NCI-H146 treated with DMSO at 0.1 percent for 48 hours (cell line): ENCODE results near the gene CSH2.
"Not testable (repeated sequence)": the region's sequence is repeated elsewhere in the genome, so short reads cannot be mapped to it uniquely, and the experiment has no call there.

Experiments used
- DNase-seq: peaks from one replicate; lab custom pipeline; 2025; ENCODE audit not compliant: unreplicated experiment; lab: John Stamatoyannopoulos, UW

The CSH2 gene

GRCh38 chr17:63896524-63897354, 23.3 kb upstream of the CSH2 start, which contains the start of gene CSH1:
Gene CSH1 (minus strand): TSS chr17:63896574. CDS start chr17:63896511, 63 bp downstream.
- DNase-seq = not testable (repeated sequence)

DNA sequence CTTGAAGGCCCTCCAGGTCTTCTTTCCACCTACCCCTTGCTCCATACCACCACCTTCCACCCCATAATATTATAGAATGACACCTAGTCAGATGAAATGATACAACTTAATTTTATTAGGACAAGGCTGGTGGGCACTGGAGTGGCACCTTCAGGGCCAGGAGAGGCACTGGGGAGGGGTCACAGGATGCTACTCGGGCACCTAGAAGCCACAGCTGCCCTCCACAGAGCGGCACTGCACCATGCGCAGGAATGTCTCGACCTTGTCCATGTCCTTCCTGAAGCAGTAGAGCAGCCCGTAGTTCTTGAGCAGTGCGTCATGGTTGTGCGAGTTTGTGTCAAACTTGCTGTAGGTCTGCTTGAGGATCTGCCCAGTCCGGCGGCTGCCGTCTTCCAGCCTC, 21.3 kb upstream of the CSH2 start:
- DNase-seq = not testable (repeated sequence)

DNA sequence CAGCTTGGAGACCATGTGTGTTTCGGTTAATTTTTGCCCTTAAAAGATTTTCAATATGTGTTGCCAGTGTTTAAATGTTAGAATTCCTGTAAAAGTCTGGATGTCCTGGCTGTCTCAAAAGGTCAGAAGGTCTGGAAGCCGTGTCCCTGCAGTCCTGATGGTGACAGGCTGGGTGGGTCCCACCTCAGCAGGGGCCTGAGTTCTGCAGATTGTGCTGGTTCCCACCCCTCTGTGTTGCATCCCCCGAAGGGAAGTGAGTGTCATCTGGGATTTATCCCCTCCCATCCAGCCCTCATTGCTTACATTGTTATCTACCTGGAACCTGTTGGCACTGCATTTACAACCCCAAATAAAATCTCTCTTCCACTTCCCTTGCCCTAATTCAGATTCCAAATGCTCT, 20.5 kb upstream of the CSH2 start:
- not testable (repeated sequence) for DNase-seq

DNA sequence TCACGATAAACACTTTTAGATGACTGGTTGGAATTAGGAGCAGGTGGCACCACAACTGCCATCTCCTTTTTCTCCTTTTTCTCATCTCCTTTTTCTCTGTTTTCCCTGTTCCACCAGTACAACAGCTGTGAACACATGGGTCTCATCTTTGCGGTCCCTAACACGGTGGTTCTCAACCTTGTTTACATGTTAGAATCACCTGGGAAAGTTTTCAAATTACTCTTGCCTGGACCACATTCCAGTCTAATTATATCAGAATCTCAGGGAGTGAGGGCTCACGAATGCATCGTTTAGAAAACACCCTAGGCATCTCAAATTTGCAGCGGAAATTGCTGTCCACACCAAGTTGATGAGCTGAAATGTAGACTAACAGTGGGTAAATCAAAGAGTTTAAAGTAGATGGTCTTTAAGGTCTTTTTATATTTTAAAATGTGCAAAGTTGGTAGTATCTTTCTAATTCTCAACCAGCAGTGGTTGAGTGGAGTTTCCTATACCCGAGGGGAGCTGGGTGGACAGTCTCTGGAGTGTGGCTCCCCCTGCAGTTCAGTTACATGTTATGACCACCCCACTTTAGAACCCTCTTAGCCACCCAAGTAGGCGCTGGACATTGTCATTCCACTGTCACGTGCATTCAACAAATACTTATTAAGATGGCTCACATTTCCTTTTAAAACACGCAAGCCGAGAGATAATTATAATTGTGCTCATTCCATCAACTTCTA, 19.0 kb upstream of the CSH2 start:
- DNase-seq = not testable (repeated sequence)

- not testable (repeated sequence) for DNase-seq
These were observed 15.8 kb upstream of the CSH2 start for GRCh38 chr17:63889026-63889848.

GRCh38 chr17:63885119-63885518, 11.6 kb upstream of the CSH2 start:
- not testable (repeated sequence) for DNase-seq

DNA sequence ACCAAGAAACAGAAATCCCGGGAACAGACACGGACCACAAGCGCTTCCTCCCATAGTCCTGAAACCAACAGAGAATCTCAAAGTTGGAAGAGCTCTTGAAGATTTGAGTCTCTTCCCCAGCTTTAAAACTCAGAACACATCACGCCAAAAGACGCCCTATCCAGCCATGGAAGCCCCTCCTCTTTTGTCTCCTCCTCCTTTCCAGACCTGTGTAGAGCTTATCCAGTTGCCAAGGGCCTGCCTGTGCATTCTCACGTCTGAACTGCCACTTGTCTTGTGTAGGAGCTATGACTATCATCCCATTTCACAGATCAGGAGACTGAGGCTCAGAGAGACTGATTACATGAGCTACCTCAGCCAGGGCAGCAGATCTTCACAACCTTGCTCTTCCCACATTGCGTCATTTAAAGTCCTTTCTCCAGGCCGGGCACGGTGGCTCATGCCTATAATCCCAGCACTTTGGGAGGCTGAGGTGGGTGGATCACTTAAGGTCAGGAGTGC, 9.2 kb upstream of the CSH2 start:
- not testable (repeated sequence) for DNase-seq

DNA sequence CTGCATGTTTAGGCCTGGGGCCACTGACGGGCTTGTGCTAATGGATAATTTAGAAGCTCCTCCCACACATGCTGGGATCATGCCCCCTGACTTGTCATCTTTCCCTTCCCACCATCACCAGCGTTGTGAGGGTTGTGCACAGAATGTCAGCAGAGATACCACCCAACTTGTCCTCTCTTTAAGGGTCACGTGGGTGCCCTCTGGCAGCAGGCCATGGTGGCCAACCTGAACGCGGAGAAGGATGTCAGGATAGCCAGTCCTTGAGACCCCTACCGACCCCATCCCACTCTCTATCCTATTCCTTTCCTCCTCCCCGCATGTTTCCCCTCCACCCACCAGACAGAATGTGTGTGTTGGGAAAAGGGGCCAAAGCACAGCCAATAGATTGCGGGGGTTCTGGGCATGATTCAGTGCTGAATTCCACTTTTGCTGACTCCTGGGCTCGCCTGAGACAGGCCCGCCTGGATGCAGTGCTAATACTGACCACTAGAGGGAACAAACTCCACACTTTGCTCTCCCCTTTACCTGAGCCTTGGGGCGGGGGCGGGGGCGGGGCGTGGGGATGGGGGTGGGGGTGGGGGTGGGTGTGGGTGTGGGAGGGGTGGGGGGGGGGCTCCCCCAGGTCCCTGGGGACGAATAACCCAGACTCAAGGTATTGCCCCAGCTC, 8.6 kb upstream of the CSH2 start, which contains the start of gene GH2:
Gene GH2, minus strand, starts transcription at position 10 of the 667 bp plus-strand sequence. CDS start 143 bp downstream, outside the sequence.
- DNase-seq = peak; percentile 8

DNA sequence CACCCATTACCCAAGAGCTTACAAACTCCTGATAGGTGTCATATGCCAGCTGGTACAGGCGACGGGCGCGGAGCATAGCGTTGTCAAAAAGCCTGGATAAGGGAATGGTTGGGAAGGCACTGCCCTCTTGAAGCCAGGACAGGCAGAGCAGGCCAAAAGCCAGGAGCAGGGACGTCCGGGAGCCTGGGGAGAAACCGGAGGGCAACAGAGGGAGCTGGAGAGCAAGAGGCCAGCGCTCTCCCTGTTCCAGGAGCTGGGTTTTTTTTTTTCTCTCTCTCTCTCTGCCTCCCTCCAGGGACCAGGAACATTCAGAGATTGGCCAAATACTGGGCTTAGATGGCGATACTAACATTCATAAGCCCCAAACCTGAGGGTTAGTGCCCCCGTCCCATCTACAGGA, 7.9 kb upstream of the CSH2 start:
- not testable (repeated sequence) for DNase-seq

DNA sequence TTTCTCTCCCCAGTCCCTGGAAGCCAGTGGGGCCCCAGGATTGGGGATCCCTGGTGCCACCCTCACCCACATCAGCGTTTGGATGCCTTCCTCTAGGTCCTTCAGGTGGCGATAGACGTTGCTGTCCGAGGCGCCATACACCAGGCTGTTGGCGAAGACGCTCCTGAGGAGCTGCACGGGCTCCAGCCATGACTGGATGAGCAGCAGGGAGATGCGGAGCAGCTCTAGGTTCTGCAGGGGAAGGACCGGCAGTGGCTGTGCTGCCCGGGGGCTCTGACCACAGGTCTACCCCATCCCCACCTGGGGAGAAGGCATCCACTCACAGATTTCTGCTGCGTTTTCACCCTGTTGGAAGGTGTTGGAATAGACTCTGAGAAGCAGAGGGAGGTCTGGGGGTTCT, 7.2 kb upstream of the CSH2 start:
- DNase-seq = no peak

DNA sequence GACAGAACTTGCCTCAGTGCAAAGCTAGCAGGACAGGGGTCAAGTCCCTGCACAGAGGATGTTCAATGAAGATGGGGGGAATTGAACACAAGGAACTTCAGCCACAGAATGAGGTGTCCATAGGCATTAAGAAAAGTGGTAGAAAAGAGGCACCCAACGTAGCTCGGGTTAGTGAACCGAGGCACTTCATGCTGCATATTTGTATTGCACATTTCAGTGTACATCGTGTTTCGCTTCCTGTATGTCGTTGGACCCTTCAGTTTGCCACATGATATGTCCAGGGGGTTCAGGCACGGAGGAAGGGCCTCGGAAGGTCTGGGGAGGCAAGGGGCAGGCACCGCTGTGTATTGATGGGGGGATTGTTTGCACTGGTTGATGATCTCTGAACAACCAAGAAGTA, 4.9 kb upstream of the CSH2 start:
- DNase-seq = not testable (repeated sequence)

GRCh38 chr17:63874693-63875092, 1.2 kb upstream of the CSH2 start:
- not testable (repeated sequence) for DNase-seq

DNA sequence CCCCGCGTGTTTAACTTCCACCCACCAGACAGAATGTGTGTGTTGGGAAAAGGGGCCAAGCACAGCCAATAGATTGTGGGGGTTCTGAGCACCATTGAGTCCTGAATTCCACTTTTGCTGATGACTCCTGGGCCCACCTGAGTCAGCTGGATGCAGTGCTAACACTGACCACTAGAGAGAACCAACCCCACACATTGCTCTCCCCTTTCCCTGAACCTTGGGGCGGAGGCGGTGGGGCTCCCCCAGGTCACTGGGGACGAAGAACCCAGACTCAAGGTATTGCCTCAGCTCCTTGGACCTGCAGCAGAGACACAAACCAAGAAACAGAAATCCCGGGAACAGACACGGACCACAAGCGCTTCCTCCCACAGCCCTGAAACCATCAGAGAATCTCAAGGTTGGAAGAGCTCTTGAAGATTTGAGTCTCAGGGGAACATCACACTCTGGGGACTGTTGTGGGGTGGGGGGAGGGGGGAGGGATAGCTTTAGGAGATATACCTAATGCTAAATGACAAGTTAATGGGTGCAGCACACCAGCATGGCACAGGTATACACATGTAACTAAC, 667 bp upstream of the CSH2 start:
- not testable (repeated sequence) for DNase-seq

DNA sequence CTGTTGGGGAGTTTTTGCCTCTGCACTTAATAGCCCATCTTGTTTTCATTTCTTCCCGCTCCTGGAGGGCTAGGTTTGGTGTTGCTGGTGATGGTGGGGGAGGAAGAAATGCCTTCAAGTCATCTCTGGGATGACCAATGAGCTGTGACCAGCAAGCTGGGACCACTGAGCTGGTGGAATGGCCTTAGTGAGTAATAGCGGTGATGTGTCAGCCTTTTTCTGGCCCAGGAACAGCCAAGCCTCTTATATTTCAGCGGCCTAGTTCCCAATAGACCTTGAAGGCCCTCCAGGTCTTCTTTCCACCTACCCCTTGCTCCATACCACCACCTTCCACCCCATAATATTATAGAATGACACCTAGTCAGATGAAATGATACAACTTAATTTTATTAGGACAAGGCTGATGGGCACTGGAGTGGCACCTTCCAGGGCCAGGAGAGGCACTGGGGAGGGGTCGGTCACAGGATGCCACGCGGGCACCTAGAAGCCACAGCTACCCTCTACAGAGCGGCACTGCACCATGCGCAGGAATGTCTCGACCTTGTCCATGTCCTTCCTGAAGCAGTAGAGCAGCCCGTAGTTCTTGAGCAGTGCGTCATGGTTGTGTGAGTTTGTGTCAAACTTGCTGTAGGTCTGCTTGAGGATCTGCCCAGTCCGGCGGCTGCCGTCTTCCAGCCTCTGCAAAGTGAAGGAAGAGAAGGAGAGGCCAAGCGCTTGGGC, 1.7 kb downstream of the CSH2 start:
- DNase-seq = not testable (repeated sequence)

- not testable (repeated sequence) for DNase-seq
These were observed 3.2 kb downstream of the CSH2 start for GRCh38 chr17:63870292-63870665.

DNA sequence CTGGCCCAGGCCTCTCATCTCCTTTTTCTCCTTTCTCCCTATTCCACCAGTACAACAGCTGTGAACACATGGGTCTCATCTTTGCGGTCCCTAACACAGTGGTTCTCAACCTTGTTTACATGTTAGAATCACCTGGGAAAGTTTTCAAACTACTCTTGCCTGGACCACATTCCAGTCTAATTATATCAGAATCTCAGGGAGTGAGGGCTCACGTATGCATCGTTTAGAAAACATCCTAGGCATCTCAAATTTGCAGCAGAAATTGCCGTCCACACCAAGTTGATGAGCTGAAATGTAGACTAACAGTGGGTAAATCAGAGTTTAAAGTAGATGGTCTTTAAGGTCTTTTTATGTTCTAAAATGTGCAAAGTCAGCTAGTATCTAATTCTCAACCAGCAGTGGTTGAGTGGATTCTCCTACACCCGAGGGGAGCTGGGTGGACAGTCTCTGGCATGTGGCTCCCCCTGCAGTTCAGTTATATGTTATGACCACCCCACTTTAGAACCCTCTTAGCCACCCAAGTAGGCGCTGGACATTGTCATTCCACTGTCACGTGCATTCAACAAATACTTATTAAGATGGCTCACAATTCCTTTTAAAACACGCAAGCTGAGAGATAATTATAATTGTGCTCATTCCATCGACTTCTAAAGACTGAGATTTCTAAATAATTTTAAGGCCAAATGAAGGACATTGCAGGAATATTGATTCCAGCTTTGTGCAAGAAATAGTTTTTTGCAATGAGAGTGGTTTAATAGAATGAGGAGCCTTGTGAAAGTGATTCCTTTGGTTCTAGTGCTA, 3.8 kb downstream of the CSH2 start:
- not testable (repeated sequence) for DNase-seq

GRCh38 chr17:63866625-63867024, 6.9 kb downstream of the CSH2 start:
- DNase-seq = not testable (repeated sequence)

DNA sequence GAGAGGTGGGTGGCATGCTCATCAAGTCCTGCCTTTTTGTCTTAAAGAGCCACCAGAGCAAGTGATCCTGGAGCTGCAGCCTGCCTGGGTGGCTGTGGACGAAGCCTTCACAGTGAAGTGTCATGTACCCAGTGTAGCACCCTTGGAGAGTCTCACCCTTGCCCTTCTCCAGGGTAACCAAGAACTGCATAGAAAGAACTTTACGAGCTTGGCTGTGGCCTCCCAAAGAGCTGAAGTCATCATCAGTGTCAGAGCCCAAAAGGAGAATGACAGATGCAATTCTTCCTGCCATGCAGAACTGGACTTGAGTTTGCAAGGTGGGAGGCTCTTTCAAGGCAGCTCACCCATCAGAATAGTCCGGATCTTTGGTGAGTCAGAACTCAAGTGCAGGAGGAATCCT, 14.2 kb downstream of the CSH2 start:
- DNase-seq = no peak

- DNase-seq = not testable (repeated sequence)
These were observed 17.1 kb downstream of the CSH2 start for GRCh38 chr17:63856425-63856824.
